ENCODE measurements around the gene FGF2. TPM values are rescaled to one million over a fixed set of nuclear protein-coding genes. Genes with fewer than 3 reads are reported as not detected.

The FGF2 gene
- total RNA-seq, 1 experiment from 2014 or later, result 3.8 TPM

DNA sequence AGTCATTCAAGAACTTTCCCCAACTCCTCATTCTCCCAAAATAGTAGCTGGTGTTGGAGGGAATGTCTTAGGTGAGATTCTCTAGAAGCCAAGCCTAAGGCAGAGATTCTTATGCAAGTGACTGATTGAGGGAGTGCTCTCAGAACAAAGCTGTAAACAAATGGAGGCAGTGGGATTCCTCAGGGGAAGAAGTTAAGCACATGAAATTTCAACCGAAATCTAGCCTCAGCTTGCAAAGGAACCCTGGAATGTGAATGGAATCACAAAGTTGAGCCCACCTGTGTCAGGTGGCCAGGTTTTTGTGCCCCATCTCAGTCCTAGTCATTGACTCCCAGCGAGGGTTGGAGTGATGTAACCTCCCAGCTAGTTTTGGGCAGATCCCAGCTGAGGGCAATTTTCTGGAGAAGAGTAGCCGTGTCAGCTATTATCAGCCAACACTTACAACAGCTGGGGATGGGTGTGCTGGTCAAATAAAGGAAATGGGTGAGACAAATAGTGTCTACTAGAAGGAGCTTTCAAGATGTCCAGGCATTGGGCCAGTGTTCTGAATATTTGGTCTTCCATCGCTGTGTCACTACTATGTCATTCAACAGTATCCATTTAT is 29.7 kb upstream of the FGF2 start:
- ATAC-seq (no peak), DNase-seq (ENCODE audit: low read depth, low spot score) (no peak)
- H3K9ac ChIP-seq (ENCODE audit: low read length), result no peak overlapping the region
- no peaks in the 10 kb centered on the region for H3K9me2 ChIP-seq (ENCODE audit: insufficient read depth)
- TF ChIP-seq TCF7L2 (IDR thresholded peaks at IDR 0.05; ENCODE audit: borderline replicate concordance, extremely low read depth, insufficient read depth, insufficient read length) (no peak), EZH2phosphoT487 (IDR thresholded peaks at IDR 0.05; ENCODE audit: borderline replicate concordance) (no peak), EZH2 (IDR thresholded peaks at IDR 0.05) (no peak), MAX (IDR thresholded peaks at IDR 0.05) (no peak), ELF1 (IDR thresholded peaks at IDR 0.05; ENCODE audit: borderline replicate concordance, low read depth) (no peak), ATF3 (IDR thresholded peaks at IDR 0.05) (no peak), CBX3 (IDR thresholded peaks at IDR 0.05; ENCODE audit: low read depth) (no peak), SRF (IDR thresholded peaks at IDR 0.05; ENCODE audit: low read depth) (no peak)
- H3K4me3 ChIP-seq (replicated peaks in 1 of 2; ENCODE audit: low read depth in 1 of 2, low read length in 2 of 2), result no peak overlapping the region
- ChIA-PET CTCF (no interaction called here), RAD21 (ENCODE audit: low non-redundant PET in 1 of 2, low total read pairs in 2 of 2, uncharacterized antibody in 2 of 2, unreplicated experiment in 2 of 2) (no interaction called here), POLR2A (interaction anchor here (0.6 to 2.1 kb wide), 3 partner anchors 14 to 126 kb away, joined by 3 to 5 read pairs (median 4); partner anchors contain the start of gene NUDT6)
- no TSS peak for BruUV-seq (replicated peaks)
- intact Hi-C loops (cut with micrococcal nuclease), result no loop called here
- H3K27me3 ChIP-seq (ENCODE audit: insufficient read depth, low read length), result no peaks in the 10 kb centered on the region
- H3K4me1 ChIP-seq (ENCODE audit: control insufficient read depth in 1 of 2, insufficient read depth in 2 of 2, low read length in 2 of 2), result peaks cover 11 to 16% of the 10 kb centered on the region in 2 experiments; a peak in 3 of 4 replicates
- H2AFZ ChIP-seq (ENCODE audit: low read depth, low read length, poor library complexity, severe bottlenecking), result no peak overlapping the region
- H3K36me3 ChIP-seq (ENCODE audit: control insufficient read depth in 1 of 2, insufficient read depth in 2 of 2, low read length in 2 of 2), result no peaks in the 10 kb centered on the region
- no peaks in the 10 kb centered on the region for H3K79me2 ChIP-seq (ENCODE audit: insufficient read depth, low read length)
- H3K4me2 ChIP-seq (ENCODE audit: low read length), result no peak overlapping the region
- no peaks in the 10 kb centered on the region for H3K9me3 ChIP-seq (ENCODE audit: control insufficient read depth in 1 of 2, insufficient read depth in 1 of 2, low read depth in 1 of 2, low read length in 2 of 2)
- H3K27ac ChIP-seq (ENCODE audit: low read depth, low read length), result no peak overlapping the region
- H4K20me1 ChIP-seq (ENCODE audit: insufficient read depth), result no peaks in the 10 kb centered on the region

Measured in HCT116 (cell line).